ENCODE results near the gene RAC2. TPM values are rescaled to one million over a fixed set of nuclear protein-coding genes. Genes with fewer than 3 reads are reported as not detected.

RAC2 gene
- total RNA-seq, 4 donors from 2014 or later, result 10.0 to 124 (median 20.6) TPM

DNA sequence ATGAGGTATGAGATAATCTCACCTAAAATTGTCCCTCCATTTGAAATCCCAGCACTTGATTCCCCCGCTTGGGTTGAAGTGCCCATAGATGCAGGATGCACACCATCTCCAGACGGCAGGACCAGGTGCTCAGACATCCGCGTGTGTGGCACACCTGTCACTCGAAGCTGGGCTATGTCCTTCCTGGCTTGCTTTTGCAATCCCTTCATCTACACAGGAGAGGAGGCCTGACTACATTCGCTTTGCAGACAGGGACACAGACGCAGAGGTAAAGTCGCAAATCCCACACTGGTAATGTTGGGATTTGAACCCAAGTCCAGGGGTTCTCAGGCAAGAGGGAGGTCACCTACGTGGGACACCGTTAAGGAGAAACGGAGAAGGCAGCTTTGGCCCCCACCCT lies 31.1 kb upstream of the RAC2 start:
- no peaks in the 10 kb centered on the region for H3K9me3 ChIP-seq
- H3K27ac ChIP-seq, result peak overlapping the region in 2 of 4 donors; percentile 21 to 52
- TF ChIP-seq CTCF (IDR thresholded peaks at IDR 0.05) (no peak), POLR2A (IDR thresholded peaks at IDR 0.05) (no peak)
- DNase-seq, result no peak
- no peaks in the 10 kb centered on the region for H3K27me3 ChIP-seq
- peaks cover 0 to 20% (median 5%) of the 10 kb centered on the region in 4 donors for H3K4me1 ChIP-seq
- H3K4me3 ChIP-seq, result no peak overlapping the region
- H3K36me3 ChIP-seq, result no peaks in the 10 kb centered on the region

GRCh38 chr22:37274380-37274862 lies 30.4 kb upstream of the RAC2 start:
- peak in 2 of 3 donors; percentile 66 to 70 for DNase-seq
- no peaks in the 10 kb centered on the region for H3K27me3 ChIP-seq
- TF ChIP-seq CTCF (IDR thresholded peaks at IDR 0.05) (no peak), POLR2A (IDR thresholded peaks at IDR 0.05) (no peak)

GRCh38 chr22:37273846-37274225 lies 29.8 kb upstream of the RAC2 start:
- Histone ChIP-seq H3K36me3 (no peaks in the 10 kb centered on the region), H3K4me3 (no peak overlapping the region), H3K4me1 (peaks cover 0 to 20% (median 5%) of the 10 kb centered on the region in 4 donors), H3K27me3 (no peaks in the 10 kb centered on the region), H3K9me3 (no peaks in the 10 kb centered on the region), H3K27ac (peak overlapping the region in 1 of 4 donors; percentile 52)
- TF ChIP-seq CTCF (IDR thresholded peaks at IDR 0.05), result no peak
- TF ChIP-seq POLR2A (IDR thresholded peaks at IDR 0.05), result no peak
- DNase-seq, result no peak

More at GRCh38 chr22:37274380-37274862, 30.4 kb upstream of the RAC2 start:
- H3K27ac ChIP-seq, result peak overlapping the region in 1 of 4 donors; percentile 52
- H3K9me3 ChIP-seq, result no peaks in the 10 kb centered on the region
- no peak overlapping the region for H3K4me3 ChIP-seq
- H3K4me1 ChIP-seq, result peaks cover 0 to 20% (median 5%) of the 10 kb centered on the region in 4 donors
- no peaks in the 10 kb centered on the region for H3K36me3 ChIP-seq

DNA sequence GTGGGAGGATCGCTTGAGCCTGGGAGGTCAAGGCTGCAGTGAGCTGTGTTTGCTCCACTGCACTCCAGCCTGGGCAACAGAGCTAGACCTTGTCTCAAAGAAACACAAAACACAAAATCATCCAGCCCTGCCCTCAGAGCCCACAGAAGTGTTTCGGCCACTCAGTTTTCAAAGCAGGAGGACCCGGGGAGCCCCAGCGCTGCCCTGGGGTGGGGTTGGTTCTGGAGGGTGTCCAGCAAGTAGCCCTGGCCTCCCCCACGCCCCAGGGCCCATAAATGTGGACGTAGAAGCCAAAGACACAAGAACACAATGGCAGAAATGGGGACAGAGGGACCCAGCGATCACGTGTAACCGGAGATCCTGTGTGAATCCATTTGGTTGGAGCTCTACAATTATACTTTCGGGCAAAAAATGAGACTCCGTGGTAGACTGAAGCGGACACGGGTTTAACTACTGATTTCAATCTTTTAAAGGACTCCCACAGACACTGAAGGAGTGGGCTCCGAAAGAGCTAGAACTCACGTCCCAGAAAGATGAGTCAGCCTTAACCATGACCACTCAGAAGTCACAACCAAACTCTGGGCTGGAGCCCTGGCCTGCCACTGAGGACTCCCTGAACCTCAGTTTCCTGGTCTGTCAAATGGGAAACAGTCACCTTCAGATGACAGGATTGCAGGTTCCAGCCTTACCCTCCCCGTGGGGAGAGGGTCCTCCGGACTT lies 29.2 kb upstream of the RAC2 start:
- Histone ChIP-seq H3K4me3 (no peak overlapping the region), H3K27me3 (no peaks in the 10 kb centered on the region), H3K9me3 (no peaks in the 10 kb centered on the region), H3K4me1 (peaks cover 0 to 20% (median 5%) of the 10 kb centered on the region in 4 donors), H3K36me3 (no peaks in the 10 kb centered on the region), H3K27ac (peak overlapping the region in 1 of 4 donors; percentile 52)
- no peak for DNase-seq
- TF ChIP-seq CTCF (IDR thresholded peaks at IDR 0.05) (no peak), POLR2A (IDR thresholded peaks at IDR 0.05) (no peak)

GRCh38 chr22:37270928-37271650 lies 27.0 kb upstream of the RAC2 start:
- no peak for TF ChIP-seq POLR2A (IDR thresholded peaks at IDR 0.05)
- TF ChIP-seq CTCF (IDR thresholded peaks at IDR 0.05), result no peak
- H3K4me1 ChIP-seq, result peaks cover 0 to 27% (median 7%) of the 10 kb centered on the region in 4 donors
- H3K9me3 ChIP-seq, result no peaks in the 10 kb centered on the region
- no peak overlapping the region for H3K27ac ChIP-seq
- no peaks in the 10 kb centered on the region for H3K36me3 ChIP-seq
- no peak overlapping the region for H3K4me3 ChIP-seq
- no peak for DNase-seq
- no peaks in the 10 kb centered on the region for H3K27me3 ChIP-seq

Data from Peyer's patch (tissue), 4 donors.